GM19099 (cell line): ENCODE measurements around the gene ATXN7L1.

ENCODE experiments used
- POLR2A ChIP-seq: IDR thresholded peaks from 3 replicates; pipeline ENCODE4 v1.6.1; 2011; ENCODE audit warnings: low read depth; ENCODE audit not compliant: insufficient read length; ENCODE audit errors: extremely low read depth

Gene ATXN7L1

GRCh38 chr7:105769901-105770628 lies 106.3 kb downstream of the ATXN7L1 start:
- no peak for TF ChIP-seq POLR2A

- TF ChIP-seq POLR2A, result no peak
Observed at GRCh38 chr7:105768898-105769507, 107.4 kb downstream of the ATXN7L1 start.

GRCh38 chr7:105768117-105768516 lies 108.3 kb downstream of the ATXN7L1 start:
- TF ChIP-seq POLR2A, result no peak

GRCh38 chr7:105766421-105767073 lies 109.9 kb downstream of the ATXN7L1 start:
- TF ChIP-seq POLR2A, result no peak

GRCh38 chr7:105765846-105766245 lies 110.6 kb downstream of the ATXN7L1 start:
- TF ChIP-seq POLR2A, result no peak

- TF ChIP-seq POLR2A, result no peak
Observed at GRCh38 chr7:105764506-105764905, 111.9 kb downstream of the ATXN7L1 start.

GRCh38 chr7:105760551-105761447 lies 115.6 kb downstream of the ATXN7L1 start:
- no peak for TF ChIP-seq POLR2A

- no peak for TF ChIP-seq POLR2A
Observed at GRCh38 chr7:105759670-105760550, 116.5 kb downstream of the ATXN7L1 start.

GRCh38 chr7:105756367-105756766 lies 120.0 kb downstream of the ATXN7L1 start:
- no peak for TF ChIP-seq POLR2A

GRCh38 chr7:105752671-105753275 lies 123.6 kb downstream of the ATXN7L1 start:
- no peak for TF ChIP-seq POLR2A

GRCh38 chr7:105751054-105751453 lies 125.3 kb downstream of the ATXN7L1 start:
- TF ChIP-seq POLR2A, result no peak

GRCh38 chr7:105748701-105749100 lies 127.7 kb downstream of the ATXN7L1 start:
- TF ChIP-seq POLR2A, result no peak

GRCh38 chr7:105745681-105746330 lies 130.6 kb downstream of the ATXN7L1 start:
- TF ChIP-seq POLR2A, result no peak
